Measurements from ENCODE around the gene PSMD12.

GRCh38 chr17:67323445-67323844, 42.9 kb downstream of the PSMD12 start:
- TF ChIP-seq POLR2A (IDR thresholded peaks at IDR 0.05), result no peak
- TF ChIP-seq CTCF (IDR thresholded peaks at IDR 0.05), result no peak

All from heart left ventricle (tissue), 13 donors.